Fibroblast of skin of left biceps (primary cell): ENCODE measurements around the gene LSR.
"Not testable (repeated sequence)": the region's sequence is repeated elsewhere in the genome, so short reads cannot be mapped to it uniquely, and the experiment has no call there.

Experiments used
- DNase-seq, 2 experiments: peaks; one replicate each; pipeline ENCODE4 v3.0.0-alpha.2; 2013; ENCODE audit warnings: low read depth in 2 of 2

Gene LSR

DNA sequence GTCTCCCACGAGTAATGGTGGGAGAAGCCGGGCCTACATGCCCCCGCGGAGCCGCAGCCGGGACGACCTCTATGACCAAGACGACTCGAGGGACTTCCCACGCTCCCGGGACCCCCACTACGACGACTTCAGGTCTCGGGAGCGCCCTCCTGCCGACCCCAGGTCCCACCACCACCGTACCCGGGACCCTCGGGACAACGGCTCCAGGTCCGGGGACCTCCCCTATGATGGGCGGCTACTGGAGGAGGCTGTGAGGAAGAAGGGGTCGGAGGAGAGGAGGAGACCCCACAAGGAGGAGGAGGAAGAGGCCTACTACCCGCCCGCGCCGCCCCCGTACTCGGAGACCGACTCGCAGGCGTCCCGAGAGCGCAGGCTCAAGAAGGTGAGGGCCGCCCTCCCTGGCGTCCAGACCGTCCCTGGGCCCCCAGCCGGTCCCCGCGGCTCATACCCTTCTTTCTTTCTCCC lies 18.6 kb downstream of the LSR start:
- no peak for DNase-seq

GRCh38 chr19:35267818-35268535 lies 19.2 kb downstream of the LSR start:
- peak; percentile 36 to 47 for DNase-seq

DNA sequence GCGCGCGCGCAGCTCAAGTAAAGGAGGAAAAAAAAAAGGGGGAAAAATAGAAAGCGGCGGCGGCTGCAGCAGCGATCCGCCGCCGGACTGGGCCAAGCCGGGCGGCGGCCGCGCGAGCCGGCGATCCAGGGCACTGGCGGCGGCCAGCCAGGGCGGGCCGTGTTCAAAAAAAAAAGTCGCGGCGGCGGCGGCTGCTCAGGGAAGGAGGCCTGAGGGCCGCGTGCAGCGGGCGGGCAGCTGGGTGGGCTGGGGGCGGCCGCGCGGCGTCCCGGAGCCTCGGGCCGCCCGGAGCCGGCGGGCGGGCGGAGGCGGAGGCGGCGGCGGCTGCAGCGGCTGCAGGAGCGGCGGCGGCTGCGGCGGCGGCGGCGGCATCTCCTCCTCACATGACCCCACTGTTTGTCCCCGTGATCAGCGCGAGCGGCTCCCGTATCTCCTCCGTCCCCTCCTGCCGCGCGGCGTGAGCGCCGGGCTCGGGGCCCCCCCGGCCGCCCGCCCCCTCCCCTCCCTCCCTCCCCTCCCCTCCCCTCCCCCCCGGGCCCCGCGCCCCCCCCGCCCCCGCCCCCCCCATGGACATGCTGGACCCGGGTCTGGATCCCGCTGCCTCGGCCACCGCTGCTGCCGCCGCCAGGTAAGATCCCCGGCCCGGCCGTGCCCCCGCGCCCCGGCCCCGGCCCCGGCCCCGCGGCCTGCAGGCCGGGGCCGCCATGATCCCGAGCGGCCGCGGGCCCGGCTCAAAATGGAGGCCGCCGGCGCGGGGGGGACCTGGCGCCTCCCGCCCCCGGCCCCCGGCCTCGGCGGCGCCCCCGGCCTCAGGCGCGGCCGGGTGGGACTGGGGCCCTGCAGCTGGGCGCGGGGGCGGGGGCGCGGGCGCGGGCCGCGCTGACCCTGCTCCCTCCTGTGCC lies 20.0 kb downstream of the LSR start, which contains the start of gene USF2:
Gene USF2, plus strand, starts transcription at position 427 of the 902 bp plus-strand sequence. Its CDS starts 140 bp downstream, at position 567.
- peak; percentile 8 to 36 for DNase-seq

GRCh38 chr19:35269438-35270117 lies 20.8 kb downstream of the LSR start:
- DNase-seq, result peak; percentile 20 to 21

DNA sequence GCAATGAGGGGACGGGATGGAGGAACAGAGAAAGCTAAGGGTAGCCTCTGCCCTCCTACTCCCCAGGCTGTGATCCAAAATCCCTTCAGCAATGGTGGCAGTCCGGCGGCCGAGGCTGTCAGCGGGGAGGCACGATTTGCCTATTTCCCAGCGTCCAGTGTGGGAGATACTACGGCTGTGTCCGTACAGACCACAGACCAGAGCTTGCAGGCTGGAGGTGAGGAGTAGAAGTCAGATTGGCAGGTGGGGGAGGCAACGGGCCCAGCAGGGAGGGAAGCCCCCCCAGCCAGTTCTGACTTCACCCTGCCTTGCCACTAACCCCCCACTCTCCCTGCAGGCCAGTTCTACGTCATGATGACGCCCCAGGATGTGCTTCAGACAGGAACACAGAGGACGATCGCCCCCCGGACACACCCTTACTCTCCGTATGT lies 21.6 kb downstream of the LSR start:
- no peak for DNase-seq

GRCh38 chr19:35271546-35271945 lies 22.7 kb downstream of the LSR start:
- DNase-seq, result no peak

GRCh38 chr19:35272122-35272719 lies 23.4 kb downstream of the LSR start:
- DNase-seq, result no peak

GRCh38 chr19:35272954-35273649 lies 24.3 kb downstream of the LSR start:
- DNase-seq, result no peak

DNA sequence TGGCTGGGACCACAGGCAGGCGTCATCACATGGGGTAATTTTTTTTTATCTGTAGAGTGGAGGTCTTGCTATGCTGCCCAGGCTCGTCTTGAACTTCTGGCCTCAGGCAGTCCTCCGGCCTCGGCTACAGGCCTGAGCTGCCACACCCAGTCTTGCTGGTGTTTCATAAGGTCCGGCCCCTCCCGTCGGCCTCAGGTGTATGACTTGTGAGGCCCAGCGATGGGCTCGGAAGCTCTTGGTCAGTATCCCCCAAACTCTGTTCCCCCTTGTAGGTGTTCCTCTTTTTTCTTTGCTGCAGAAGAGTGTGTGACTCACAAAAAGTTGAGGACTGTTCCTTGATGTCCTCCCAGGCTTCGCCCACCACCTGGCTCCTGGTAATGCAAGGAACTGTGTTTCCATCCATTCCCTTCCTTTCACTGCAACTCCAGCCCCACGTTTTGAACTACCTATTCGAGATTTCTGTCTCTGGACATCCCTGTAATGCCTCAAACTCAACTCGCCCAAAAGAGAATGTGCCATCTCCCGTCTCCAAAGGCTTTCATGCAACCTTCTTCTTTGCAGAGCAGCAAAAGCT lies 25.0 kb downstream of the LSR start:
- DNase-seq, result no peak

DNA sequence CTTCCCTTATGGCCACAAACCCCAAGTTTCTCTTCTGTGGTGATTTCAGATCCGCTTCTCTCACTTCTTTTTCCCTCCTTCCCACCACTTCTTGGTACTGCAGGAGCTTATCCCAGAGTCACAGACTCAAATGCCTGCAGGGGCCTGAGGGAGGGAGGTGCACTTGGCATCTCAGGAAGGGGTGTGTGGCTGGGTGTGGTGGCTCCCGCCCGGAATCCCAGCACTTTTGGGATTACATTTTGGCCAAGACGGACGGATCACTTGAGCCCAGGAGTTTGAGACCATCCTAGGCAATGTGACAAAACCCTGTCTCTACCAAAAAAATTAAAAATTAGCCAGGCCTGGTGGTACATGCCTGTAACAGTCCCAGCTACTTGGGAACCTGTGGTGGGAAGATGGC lies 25.5 kb downstream of the LSR start:
- DNase-seq, result no peak

DNA sequence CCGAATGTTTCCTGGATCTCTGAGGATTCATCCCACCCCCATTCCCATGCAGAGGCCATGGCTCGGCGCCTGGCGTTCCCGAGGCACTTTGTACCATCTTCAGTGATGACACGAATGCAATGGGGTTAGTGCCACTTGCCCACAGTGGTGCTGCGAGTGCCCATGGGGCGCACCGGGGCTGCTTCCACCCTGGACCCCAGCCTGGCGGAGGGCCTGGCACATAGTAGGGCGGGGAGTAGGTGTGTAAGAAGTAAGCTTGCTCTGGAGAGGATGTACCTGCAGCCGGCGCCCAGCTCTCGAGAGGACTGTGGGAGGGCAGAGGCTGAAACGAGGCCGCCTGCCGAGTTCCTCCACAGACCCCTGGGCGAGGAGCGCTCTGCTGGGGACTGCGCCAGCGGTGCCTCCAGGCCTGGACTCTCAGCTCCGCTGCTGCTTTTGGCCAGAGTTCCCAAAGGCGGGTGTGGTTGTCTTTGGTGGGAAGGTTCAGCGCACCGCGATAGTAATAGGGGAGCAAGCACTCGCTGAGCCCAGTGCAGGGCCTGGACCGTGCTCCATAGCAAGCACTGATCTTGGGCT lies 28.0 kb downstream of the LSR start:
- no peak for DNase-seq

DNA sequence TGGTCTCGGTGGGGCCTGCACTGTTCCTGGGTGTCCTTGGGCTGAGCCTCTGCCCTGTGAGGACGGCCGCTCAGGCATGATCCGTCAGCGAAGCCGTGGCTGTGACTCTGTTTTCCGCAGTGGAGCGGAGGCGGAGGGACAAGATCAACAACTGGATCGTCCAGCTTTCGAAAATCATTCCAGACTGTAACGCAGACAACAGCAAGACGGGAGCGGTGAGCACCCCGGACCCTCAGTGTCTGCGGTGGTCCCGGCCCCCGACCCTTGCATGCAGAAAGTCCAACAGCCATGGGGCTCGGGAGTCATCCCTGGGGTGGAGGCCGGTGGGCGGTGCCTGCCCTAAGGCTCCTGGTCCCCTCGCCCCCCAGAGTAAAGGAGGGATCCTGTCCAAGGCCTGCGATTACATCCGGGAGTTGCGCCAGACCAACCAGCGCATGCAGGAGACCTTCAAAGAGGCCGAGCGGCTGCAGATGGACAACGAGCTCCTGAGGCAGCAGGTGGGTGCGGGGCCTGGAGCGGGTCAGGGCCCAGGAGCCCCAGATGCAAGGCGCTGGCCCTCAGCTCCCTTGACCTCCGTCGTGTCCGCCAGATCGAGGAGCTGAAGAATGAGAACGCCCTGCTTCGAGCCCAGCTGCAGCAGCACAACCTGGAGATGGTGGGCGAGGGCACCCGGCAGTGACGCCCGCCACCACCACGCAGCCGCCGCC lies 29.9 kb downstream of the LSR start:
- no peak for DNase-seq

DNA sequence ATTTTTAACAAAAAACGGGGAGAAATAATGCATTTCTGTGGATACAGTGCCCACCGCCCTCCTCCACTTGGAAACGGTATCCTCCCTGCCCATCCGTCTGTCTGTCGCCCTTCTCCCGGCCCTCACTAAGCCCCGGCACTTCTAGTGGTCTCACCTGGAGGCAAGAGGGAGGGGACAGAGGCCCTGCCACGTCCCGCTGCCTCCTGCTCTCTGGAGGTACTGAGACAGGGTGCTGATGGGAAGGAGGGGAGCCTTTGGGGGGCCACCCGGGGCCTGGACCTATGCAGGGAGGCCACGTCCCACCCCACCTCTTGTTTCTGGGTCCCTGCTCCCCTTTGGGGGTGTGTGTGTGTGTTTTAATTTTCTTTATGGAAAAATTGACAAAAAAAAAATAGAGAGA lies 30.6 kb downstream of the LSR start:
- no peak for DNase-seq

- no peak for DNase-seq
Observed at GRCh38 chr19:35279985-35280821, 31.4 kb downstream of the LSR start.

GRCh38 chr19:35281303-35281702 lies 32.5 kb downstream of the LSR start:
- no peak for DNase-seq

GRCh38 chr19:35284153-35285094 lies 35.6 kb downstream of the LSR start:
- DNase-seq, result no peak

DNA sequence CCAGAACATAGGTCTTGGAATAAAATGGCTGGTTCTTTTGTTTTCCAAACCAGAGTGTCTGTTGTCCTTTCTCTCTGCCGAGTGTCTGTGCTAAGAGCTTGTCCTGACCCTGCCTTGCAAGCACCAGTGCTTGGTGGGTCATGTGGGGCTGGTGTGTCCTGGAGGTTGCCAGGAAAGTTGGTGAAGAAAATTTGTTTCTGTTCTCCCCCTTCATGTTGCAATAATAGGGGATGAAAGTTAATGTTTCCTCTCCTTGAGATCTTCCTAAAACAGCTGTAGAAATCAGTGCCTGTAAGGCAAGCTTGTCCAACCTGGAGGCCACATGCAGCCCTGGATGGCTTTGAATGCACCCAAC lies 36.3 kb downstream of the LSR start:
- DNase-seq, result no peak

DNA sequence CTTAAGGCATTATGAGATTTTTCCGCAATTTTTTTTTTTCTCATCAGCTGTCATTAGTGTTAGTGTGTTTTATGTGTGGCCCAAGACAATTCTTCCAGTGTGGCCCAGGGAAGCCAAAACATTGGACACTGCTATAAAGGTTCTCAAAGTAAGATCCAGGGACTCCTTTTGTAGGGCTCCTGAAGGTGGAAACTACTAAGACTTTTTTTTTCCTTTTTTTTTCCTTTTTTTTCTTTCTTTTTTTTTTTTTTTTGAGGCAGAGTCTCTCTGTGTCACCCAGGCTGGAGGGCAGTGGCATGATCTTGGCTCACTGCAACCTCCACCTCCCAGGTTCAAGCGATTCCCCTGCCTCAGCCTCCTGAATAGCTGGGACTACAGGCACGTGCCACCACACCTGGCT lies 36.7 kb downstream of the LSR start:
- not testable (repeated sequence) for DNase-seq
